ENCODE data around the gene TPR.

TPR gene

DNA sequence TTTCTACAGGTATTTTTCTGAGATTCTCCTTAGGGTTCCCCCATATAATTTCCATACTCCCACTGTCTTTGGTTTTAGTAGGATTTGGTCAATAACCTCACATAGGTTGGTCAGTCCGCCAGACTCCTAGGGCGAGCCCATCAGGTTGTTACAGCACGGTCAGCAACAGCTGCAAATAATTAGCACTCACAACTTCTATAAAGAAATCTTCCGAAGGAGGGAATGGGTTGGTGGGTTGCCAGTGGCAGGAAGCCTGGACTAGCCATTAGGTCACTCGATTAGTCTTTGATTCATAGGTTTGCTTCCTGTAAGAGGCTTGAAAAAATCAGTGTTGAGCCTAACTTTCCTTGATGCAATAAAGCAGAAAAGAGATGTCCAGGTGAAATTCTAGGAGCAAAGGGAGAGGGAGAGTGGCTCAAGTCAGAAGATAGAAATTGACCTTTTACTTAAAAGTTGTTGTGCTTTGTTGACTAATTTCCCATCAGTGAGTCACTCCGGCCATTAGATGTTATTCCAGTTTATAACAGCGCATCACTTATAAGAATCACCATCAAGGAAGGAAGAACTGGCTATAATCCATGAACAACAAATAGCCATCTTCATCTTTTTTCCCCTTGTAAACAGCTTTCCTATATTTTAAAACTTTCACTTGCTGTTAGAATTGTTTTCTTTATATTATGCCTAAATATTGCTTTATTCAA lies 88.3 kb downstream of the TPR start:
- no peak for DNase-seq

DNA sequence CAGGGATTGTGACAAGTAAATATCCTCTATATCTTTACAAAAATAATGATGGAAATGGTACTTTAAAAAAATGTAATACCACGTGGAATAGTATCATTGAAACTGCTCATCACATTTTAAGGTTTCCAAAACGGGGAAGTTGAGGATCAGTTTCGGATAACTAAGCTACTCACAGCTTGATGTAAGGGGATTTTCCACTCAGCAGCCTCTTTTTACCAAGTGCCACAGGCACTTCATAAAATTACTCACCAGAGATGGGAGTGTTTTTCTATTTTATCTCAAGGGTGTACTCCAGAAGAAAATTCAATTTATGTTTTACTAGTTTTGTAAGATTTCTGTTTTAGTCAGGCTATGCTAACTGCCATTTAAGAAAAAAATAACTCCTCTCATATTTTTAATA lies 91.7 kb downstream of the TPR start:
- no peak for DNase-seq

- DNase-seq = no peak
These were observed 92.6 kb downstream of the TPR start for GRCh38 chr1:186282466-186282865.

DNA sequence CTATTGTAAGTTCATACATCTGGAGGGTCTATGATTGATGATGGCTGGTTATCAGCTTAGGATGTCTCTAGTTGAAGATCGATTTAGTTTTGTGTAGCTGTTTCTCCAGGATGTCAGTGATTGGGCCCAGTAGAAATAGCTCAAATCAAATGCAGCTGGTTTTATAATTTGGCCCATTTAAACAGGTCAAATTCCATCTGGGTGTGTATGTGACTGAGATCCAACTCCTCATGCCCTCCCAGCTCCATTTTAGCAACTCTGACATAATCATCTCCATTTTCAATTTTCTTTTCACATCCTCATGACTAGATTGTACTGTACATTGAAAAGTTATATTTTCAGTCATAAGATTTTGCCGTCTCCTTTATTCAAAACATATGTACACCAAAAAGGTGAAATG lies 99.2 kb downstream of the TPR start:
- DNase-seq = no peak

GRCh38 chr1:186272486-186272885 lies 102.6 kb downstream of the TPR start:
- DNase-seq = no peak

DNA sequence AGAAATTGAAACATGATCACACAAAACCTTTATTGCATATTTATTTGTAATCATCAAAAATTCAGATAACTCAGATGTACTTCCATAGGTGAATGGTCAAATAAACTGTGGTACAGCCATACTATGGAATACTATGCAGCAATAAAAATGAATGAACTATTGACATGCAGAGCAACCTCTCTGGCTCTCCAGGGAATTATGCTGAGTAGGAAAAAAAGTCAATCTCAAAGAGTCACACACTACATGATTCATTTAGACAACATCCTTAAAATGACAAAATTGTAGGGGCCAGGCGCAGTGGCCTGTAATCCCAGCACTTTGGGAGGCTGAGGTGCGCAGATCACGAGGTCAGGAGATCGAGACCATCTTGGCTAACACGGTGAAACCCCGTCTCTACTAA lies 104.0 kb downstream of the TPR start:
- DNase-seq = no peak
